GM21367 (cell line): ENCODE data around the gene ATRIP.

ENCODE experiments used
- ATAC-seq: cut with Tn5 transposase; IDR thresholded peaks from one replicate; pipeline ENCODE4 v1.9.1; 2021; ENCODE audit not compliant: unreplicated experiment

The ATRIP gene

GRCh38 chr3:48501196-48501595, 54.7 kb downstream of the ATRIP start:
- no peak for ATAC-seq

GRCh38 chr3:48502121-48502520, 55.6 kb downstream of the ATRIP start:
- ATAC-seq, result no peak

- no peak for ATAC-seq
Measured at GRCh38 chr3:48502728-48503168, 56.2 kb downstream of the ATRIP start.

- ATAC-seq, result no peak
Measured at GRCh38 chr3:48503401-48504050, 57.0 kb downstream of the ATRIP start.

- no peak for ATAC-seq
Measured at GRCh38 chr3:48504051-48504946, 57.8 kb downstream of the ATRIP start, which contains the start of gene SHISA5. SHISA5 (minus strand) TSS chr3:48504174; CDS start chr3:48504094, 80 bp downstream.

GRCh38 chr3:48505146-48505545, 58.6 kb downstream of the ATRIP start:
- no peak for ATAC-seq

- no peak for ATAC-seq
Measured at GRCh38 chr3:48505968-48506504, 59.5 kb downstream of the ATRIP start.

GRCh38 chr3:48507256-48508061, 60.9 kb downstream of the ATRIP start:
- no peak for ATAC-seq

GRCh38 chr3:48511551-48511950, 65.0 kb downstream of the ATRIP start:
- no peak for ATAC-seq

GRCh38 chr3:48514431-48515227, 68.1 kb downstream of the ATRIP start:
- ATAC-seq, result no peak
